PC-9 (cell line): Measurements from ENCODE around the gene GZF1.

Source experiments
- EZH2 ChIP-seq: fragments of 200-600 bp; sonication (generic); IDR thresholded peaks from 2 replicates; pipeline ENCODE4 v1.8.0; 2017; ENCODE audit warnings: antibody characterized with exemption, low read depth
- TF ChIP-seq, protein P1 (sequence below): fragments of 200-600 bp; sonication (generic); conservative IDR thresholded peaks from 2 replicates; pipeline ENCODE4 v1.6.1; 2017; ENCODE audit warnings: mixed run types, antibody characterized with exemption, mild to moderate bottlenecking, moderate library complexity

GRCh38 chr20:23390091-23390774 lies 28.3 kb downstream of the GZF1 start:
- TF ChIP-seq, protein P1, sequence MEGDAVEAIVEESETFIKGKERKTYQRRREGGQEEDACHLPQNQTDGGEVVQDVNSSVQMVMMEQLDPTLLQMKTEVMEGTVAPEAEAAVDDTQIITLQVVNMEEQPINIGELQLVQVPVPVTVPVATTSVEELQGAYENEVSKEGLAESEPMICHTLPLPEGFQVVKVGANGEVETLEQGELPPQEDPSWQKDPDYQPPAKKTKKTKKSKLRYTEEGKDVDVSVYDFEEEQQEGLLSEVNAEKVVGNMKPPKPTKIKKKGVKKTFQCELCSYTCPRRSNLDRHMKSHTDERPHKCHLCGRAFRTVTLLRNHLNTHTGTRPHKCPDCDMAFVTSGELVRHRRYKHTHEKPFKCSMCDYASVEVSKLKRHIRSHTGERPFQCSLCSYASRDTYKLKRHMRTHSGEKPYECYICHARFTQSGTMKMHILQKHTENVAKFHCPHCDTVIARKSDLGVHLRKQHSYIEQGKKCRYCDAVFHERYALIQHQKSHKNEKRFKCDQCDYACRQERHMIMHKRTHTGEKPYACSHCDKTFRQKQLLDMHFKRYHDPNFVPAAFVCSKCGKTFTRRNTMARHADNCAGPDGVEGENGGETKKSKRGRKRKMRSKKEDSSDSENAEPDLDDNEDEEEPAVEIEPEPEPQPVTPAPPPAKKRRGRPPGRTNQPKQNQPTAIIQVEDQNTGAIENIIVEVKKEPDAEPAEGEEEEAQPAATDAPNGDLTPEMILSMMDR: no peak
- no peak for TF ChIP-seq EZH2
